ENCODE measurements around the gene PTPRG.

DNA sequence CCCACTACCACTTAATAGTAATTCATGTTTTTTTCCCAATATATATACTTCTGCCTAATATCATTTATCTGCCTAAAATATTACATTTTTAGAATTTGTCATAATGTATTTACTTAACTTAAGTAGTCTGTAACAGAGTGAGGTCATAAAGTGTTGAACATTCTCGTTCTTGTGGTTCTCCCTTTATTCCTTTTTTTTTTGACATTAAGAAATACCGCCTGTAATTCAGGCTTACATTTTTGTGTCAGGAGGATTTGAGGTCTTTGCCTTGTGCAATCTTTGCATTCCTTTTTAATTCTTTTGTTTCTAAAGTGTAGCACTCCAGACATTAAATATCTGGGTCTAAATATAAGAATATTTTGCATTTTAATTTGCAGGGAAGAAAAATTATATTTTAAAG lies 315.4 kb downstream of the PTPRG start:
- TF ChIP-seq, protein P1, sequence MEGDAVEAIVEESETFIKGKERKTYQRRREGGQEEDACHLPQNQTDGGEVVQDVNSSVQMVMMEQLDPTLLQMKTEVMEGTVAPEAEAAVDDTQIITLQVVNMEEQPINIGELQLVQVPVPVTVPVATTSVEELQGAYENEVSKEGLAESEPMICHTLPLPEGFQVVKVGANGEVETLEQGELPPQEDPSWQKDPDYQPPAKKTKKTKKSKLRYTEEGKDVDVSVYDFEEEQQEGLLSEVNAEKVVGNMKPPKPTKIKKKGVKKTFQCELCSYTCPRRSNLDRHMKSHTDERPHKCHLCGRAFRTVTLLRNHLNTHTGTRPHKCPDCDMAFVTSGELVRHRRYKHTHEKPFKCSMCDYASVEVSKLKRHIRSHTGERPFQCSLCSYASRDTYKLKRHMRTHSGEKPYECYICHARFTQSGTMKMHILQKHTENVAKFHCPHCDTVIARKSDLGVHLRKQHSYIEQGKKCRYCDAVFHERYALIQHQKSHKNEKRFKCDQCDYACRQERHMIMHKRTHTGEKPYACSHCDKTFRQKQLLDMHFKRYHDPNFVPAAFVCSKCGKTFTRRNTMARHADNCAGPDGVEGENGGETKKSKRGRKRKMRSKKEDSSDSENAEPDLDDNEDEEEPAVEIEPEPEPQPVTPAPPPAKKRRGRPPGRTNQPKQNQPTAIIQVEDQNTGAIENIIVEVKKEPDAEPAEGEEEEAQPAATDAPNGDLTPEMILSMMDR (conservative IDR thresholded peaks at IDR 0.05; ENCODE audit: low read length): no peak
- TF ChIP-seq EZH2phosphoT487 (IDR thresholded peaks at IDR 0.05; ENCODE audit: borderline replicate concordance): no peak

Data from Loucy (cell line).